Heart left ventricle (tissue), 13 donors: Measurements from ENCODE around the gene TPRKB.
"Not testable (repeated sequence)": the region's sequence is repeated elsewhere in the genome, so short reads cannot be mapped to it uniquely, and the experiment has no call there.

Experiments
- POLR2A ChIP-seq, 2 donors: fragments of 450-650 bp; IDR thresholded peaks; one replicate each; pipeline ENCODE4 v1.6.1; 2017; ENCODE audit warnings: antibody characterized with exemption in 2 of 2, mild to moderate bottlenecking in 2 of 2, moderate library complexity in 2 of 2
- TF ChIP-seq, protein P1 (sequence below), 12 donors: fragments of 200-600 bp; sonication (generic) in 4 of 12; IDR thresholded peaks; one replicate each; pipeline versions ENCODE4 v1.5.0 to v1.8.0; 2018 to 2022; ENCODE audit warnings: antibody characterized with exemption in 12 of 12, mild to moderate bottlenecking in 5 of 12
- donor health status: ischemic (EF 13 %, LVEDD 7.1; RV severe dilation, severe dysfunction).
- donor health status: DM: no; HTN: yes; CAD: no.
- donor health status: DM: no; HTN: no; CAD: no.
- donor health status: ischemic (EF 25% LVEDD 6.9; RV normal size, moderate dysfunction).
- donor health status: ischemic (EF 25% LVEDD 5.7; RV mildly dilated, moderate dysfunction).
- donor health status: ischemic (EF 35%, LVEDD 5.7; RV mildly dilated, moderate dysfunction).
- donor health status: nonischemic (EF 11% LVEDD 7.7; RV severe dilation, severe dysfunction).
- donor health status: DM: yes; HTN: yes; CAD: no.
- donor health status: PGD.
- donor health status: ischemic (EF 29% LVEDD 5.4; RV normal size, mild dysfunction).
- donor health status: nonischemic (EF 23%, LVEDD 6.1; RV moderate dilation, normal function).

DNA sequence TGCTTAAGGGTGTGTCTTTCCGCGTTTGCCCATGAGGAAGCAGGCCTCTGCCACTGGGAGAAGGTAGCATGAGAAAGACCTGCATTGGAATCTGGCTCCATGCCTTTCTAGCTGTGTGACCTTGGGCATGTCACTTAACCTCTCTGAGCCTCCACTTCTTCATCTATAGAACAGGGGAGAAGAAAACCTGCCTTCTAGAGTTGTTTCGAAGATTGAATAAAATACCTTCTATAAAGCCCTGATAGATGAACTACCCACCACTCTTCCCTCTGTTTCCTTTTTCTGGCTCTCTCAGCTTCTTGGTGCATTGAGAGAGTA, 35.7 kb downstream of the TPRKB start:
- not testable (repeated sequence) for TF ChIP-seq POLR2A (IDR thresholded peaks at IDR 0.05)
- TF ChIP-seq, protein P1, sequence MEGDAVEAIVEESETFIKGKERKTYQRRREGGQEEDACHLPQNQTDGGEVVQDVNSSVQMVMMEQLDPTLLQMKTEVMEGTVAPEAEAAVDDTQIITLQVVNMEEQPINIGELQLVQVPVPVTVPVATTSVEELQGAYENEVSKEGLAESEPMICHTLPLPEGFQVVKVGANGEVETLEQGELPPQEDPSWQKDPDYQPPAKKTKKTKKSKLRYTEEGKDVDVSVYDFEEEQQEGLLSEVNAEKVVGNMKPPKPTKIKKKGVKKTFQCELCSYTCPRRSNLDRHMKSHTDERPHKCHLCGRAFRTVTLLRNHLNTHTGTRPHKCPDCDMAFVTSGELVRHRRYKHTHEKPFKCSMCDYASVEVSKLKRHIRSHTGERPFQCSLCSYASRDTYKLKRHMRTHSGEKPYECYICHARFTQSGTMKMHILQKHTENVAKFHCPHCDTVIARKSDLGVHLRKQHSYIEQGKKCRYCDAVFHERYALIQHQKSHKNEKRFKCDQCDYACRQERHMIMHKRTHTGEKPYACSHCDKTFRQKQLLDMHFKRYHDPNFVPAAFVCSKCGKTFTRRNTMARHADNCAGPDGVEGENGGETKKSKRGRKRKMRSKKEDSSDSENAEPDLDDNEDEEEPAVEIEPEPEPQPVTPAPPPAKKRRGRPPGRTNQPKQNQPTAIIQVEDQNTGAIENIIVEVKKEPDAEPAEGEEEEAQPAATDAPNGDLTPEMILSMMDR (IDR thresholded peaks at IDR 0.05), result not testable (repeated sequence)
